Activated CD8-positive, alpha-beta memory T cell treated with anti-CD3 and anti-CD28 coated beads for 1 hour (primary cell): ENCODE data around the gene TXNRD2.
"Not testable (repeated sequence)": the region's sequence is repeated elsewhere in the genome, so short reads cannot be mapped to it uniquely, and the experiment has no call there.

ENCODE experiments used
- DNase-seq, 2 donors: peaks; one replicate each; pipeline ENCODE4 v3.0.0-alpha.2; 2020; ENCODE audit warnings: low read depth in 1 of 2; ENCODE audit errors: extremely low read depth in 1 of 2

Gene TXNRD2

GRCh38 chr22:19849835-19850762, 91.5 kb downstream of the TXNRD2 start:
- no peak for DNase-seq

DNA sequence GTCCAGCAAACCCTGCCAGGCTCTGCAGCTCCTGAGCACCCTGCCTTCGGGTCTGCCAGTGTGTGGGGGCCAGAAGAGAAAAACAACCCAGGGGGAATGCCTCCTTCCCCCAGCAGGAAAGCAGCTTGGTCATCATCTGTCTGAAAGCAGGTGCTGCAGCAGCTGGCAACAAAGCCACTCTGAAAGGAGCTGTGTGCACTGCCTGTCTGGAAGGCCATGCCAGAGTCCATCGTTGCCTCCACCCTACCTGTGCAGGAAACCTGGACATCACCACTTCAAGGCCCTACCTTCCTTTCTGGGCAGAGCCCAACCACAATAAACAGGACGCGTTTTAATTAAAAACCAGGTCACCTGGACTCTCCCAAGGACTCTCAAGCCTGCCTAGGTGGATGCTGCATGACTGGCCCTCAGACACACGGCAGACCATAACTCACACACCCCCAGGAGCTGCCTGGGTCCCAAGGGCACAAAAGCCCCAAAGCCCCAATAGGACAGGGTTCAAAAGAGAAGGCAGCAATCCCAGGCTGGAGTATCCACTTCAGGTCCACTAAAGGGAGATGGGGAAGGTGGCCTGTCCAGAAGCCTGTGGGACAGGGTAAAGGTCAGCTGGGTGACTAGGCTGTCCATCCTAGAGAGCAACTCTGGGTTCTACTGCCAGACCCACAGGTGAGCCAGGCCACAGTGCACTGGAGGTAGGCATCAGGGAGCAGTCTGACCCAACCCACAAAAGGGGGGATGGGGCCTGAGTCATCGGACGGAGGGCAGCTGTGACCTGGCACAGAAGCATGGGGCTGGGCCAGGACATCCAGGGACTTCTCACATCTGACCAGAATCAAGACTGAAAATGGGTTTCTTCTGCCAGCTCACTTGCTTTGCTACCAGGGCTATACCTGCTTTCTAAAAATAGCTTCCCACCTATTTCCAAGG, 93.1 kb downstream of the TXNRD2 start:
- no peak for DNase-seq

- no peak for DNase-seq
Measured at GRCh38 chr22:19847345-19847632, 94.3 kb downstream of the TXNRD2 start.

- no peak for DNase-seq
Measured at GRCh38 chr22:19846620-19847344, 94.8 kb downstream of the TXNRD2 start.

DNA sequence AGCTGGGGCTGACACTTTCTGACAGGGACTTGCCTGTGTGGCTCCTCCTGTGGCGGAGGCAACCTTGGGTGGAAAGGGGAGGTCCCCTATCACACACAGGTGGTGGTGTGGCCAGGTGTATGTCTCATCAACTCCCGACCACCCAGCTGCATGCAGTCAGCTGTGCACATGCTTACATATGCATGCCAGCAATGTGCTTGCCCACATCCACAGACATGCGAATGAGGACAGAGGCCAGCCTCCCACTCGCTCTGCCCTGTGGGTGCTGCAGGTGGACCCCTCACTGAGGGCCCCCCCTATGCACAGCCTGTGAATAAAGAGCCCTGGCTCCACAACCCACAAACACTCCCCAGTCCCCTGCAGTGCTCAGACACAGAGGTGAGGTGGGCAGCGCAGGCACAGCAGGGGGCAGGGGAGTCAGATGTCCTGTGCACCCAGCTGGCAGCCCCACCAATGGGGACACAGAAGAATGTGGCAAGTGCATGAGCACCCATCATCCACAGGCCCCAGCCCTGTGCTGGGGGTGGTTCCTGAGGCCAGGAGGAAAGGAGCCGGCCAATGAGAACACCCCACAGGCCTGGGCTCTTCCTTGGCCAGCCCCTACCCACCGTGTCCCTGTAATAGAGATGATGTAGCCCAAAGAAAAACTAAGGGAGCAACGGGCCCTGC, 96.4 kb downstream of the TXNRD2 start:
- DNase-seq, result no peak

GRCh38 chr22:19844377-19845053, 97.1 kb downstream of the TXNRD2 start:
- DNase-seq, result no peak

- no peak for DNase-seq
Measured at GRCh38 chr22:19843857-19844376, 97.7 kb downstream of the TXNRD2 start.

GRCh38 chr22:19843107-19843856, 98.3 kb downstream of the TXNRD2 start:
- no peak for DNase-seq

- DNase-seq, result no peak
Measured at GRCh38 chr22:19842393-19843106, 99.1 kb downstream of the TXNRD2 start.

GRCh38 chr22:19841641-19842392, 99.8 kb downstream of the TXNRD2 start:
- DNase-seq, result no peak

DNA sequence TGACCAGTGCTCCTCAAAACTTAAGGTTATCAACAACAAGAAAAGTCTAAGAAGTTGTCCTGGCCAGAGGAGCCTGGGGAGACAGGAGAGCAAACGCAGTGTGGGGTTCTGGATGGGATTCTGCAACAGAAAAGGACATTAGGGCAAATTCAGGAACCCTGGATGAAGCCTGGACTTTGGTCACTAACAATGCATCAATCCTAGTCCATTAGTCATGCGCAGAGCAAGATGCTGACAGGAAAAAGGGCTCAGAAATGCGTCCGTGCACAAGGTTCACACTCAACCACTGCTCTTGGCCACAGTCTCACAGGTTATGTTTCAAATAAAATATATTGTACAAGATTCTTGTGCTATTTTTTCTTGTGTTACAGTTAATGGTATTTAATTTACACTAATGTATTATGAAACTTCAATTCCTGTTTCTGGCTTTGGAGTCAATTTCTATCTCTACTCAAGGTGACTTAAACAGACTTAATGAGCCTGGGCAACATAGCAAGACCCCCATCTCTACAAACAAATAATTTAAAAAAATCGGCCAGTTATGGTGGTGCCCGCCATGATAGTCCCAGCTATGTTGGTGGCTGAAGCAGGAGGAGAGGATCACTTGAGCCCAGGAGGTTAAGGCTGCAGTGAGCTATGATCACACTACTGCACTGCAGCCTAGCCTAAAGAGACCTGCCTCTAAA, 100.5 kb downstream of the TXNRD2 start:
- DNase-seq, result no peak

DNA sequence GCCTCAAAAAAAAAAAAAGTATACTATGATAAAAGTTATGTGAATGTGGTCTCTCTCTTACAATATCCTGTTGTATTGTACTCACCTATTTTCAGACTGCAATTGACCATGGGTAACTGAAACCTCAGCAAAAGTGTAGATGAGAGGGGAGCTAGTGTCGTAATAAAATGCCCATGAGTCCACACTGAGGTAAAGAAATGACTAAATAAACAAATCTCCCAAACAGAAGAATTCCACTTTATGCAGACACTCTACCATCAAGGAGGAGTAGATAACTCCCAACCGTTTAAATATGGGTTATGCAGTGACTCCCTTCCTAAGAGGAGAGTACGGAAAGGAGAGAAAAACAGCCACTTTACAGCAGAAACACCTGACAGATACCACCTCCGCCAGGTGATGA, 101.6 kb downstream of the TXNRD2 start:
- no peak for DNase-seq

DNA sequence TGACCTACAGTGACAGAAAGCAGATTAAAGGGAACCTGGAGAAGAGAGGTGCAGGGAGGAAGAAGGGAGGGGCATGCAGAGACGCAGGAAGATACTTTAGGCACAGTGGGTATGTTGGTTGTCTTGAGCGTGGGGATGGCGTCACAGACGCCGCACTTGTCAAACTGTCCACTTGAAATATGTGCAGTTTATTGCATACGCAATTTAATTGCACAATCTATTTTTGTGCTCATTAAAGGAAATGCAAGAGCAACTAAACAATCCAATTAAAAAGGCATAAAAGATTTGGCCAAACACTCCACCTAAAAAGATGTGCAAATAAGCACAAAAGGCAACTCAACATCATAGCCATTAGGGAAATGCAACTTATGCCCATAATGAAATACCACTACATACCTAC, 103.7 kb downstream of the TXNRD2 start:
- no peak for DNase-seq

DNA sequence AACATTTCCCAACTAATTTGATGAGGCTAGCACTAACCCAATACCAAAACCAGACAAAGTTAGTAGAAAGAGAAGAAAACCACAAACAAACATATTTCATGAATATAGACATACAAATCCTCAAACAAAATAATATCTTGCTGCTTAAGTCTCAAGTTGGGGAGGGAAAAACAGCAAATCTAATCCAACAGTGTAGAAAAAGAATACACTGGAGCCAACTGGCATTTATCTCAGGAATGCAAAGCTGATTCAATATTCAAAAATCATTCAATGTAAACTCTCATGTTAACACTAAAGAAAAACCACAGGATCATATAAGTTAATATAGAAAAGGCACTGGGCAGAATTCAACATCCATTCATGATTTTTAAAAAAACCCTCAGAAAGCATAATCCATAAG, 105.1 kb downstream of the TXNRD2 start:
- no peak for DNase-seq

GRCh38 chr22:19834599-19834998, 107.0 kb downstream of the TXNRD2 start:
- no peak for DNase-seq

DNA sequence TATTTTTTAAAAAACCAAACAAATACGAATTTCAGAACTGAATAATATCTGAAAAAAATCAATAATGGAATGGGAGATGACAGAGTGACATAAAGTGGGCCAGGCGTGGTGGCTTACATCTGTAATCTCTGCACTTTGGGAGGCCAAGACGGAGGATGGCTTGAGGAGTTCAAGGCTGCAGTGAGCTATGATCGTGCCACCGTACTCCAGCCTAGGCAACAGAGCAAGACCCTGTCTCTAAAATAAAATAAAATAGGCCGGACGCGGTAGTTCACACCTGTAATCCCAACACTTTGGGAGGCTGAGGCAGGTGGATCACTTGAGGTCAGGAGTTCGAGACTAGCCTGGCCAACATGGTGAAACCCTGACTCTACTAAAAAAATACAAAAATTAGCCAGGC, 108.3 kb downstream of the TXNRD2 start:
- not testable (repeated sequence) for DNase-seq

GRCh38 chr22:19832476-19833108, 109.0 kb downstream of the TXNRD2 start:
- no peak for DNase-seq
